Tibial artery (tissue), 4 donors: ENCODE measurements around the gene SNRPN.
"Not testable (repeated sequence)": the region's sequence is repeated elsewhere in the genome, so short reads cannot be mapped to it uniquely, and the experiment has no call there.

Source experiments
- DNase-seq, 2 donors: peaks; one replicate each; pipeline ENCODE4 v3.0.0-alpha.2; 2019
- H3K27ac ChIP-seq, 2 donors: fragments of 200-600 bp; sonication (generic) in 1 of 2; 1 replicate in 1 of 2; 2 replicates in 1 of 2; pipeline ENCODE4 v1.5.1; 2018 to 2019; ENCODE audit warnings: mild to moderate bottlenecking in 1 of 2
- H3K27me3 ChIP-seq, 2 donors: fragments of 200-600 bp; sonication (generic) in 1 of 2; one replicate each; pipeline versions ENCODE4 v1.5.1 to v1.6.0; 2016 to 2019
- H3K36me3 ChIP-seq, 3 donors: fragments of 200-600 bp; sonication (generic) in 2 of 3; one replicate each; pipeline ENCODE4 v1.5.1; 2016 to 2019; ENCODE audit warnings: mild to moderate bottlenecking in 2 of 3
- H3K4me1 ChIP-seq, 4 donors: fragments of 200-600 bp; sonication (generic) in 2 of 4; 1 replicate in 3 of 4; 2 replicates in 1 of 4; pipeline ENCODE4 v1.5.1; 2016 to 2019
- H3K4me3 ChIP-seq, 2 donors: fragments of 200-600 bp; sonication (generic) in 1 of 2; 1 replicate in 1 of 2; 2 replicates in 1 of 2; pipeline ENCODE4 v1.5.1; 2018 to 2019; ENCODE audit warnings: mild to moderate bottlenecking in 2 of 2
- H3K9me3 ChIP-seq, 3 donors: fragments of 200-600 bp; sonication (generic) in 1 of 3; one replicate each; pipeline ENCODE4 v1.5.1; 2016 to 2019
- intact Hi-C: fragments of 100-400 bp; cut with DNase I; formaldehyde crosslinking; loops from one replicate; pipeline ENCODE4 v1.15.0; 2023; ENCODE audit warnings: low total_unique reads
- TF ChIP-seq, protein P1 (sequence below), 2 experiments: fragments of 200-600 bp in 1 of 2; fragments of 450-650 bp in 1 of 2; IDR thresholded peaks; one replicate each; pipeline ENCODE4 v1.5.1; 2017 to 2019; ENCODE audit warnings: antibody characterized with exemption in 2 of 2, mild to moderate bottlenecking in 1 of 2, moderate library complexity in 1 of 2

Gene SNRPN

GRCh38 chr15:24971772-24972171, 17.0 kb downstream of the SNRPN start:
- Histone ChIP-seq H3K4me3 (no peak overlapping the region), H3K27ac (no peak overlapping the region), H3K27me3 (no peaks in the 10 kb centered on the region), H3K9me3 (peaks cover 0 to 51% (median 7%) of the 10 kb centered on the region in 3 donors), H3K36me3 (peaks cover 84 to 96% (median 86%) of the 10 kb centered on the region in 3 donors), H3K4me1 (no peaks in the 10 kb centered on the region)
- TF ChIP-seq, protein P1, sequence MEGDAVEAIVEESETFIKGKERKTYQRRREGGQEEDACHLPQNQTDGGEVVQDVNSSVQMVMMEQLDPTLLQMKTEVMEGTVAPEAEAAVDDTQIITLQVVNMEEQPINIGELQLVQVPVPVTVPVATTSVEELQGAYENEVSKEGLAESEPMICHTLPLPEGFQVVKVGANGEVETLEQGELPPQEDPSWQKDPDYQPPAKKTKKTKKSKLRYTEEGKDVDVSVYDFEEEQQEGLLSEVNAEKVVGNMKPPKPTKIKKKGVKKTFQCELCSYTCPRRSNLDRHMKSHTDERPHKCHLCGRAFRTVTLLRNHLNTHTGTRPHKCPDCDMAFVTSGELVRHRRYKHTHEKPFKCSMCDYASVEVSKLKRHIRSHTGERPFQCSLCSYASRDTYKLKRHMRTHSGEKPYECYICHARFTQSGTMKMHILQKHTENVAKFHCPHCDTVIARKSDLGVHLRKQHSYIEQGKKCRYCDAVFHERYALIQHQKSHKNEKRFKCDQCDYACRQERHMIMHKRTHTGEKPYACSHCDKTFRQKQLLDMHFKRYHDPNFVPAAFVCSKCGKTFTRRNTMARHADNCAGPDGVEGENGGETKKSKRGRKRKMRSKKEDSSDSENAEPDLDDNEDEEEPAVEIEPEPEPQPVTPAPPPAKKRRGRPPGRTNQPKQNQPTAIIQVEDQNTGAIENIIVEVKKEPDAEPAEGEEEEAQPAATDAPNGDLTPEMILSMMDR (IDR thresholded peaks at IDR 0.05) = no peak
- intact Hi-C loops = no loop called here
- DNase-seq = no peak

GRCh38 chr15:24972707-24973106, 17.9 kb downstream of the SNRPN start:
- H3K4me1 ChIP-seq, intact Hi-C loops, H3K27ac ChIP-seq, H3K4me3 ChIP-seq, H3K27me3 ChIP-seq, DNase-seq: not testable (repeated sequence)
- peaks cover 86 to 96% (median 86%) of the 10 kb centered on the region in 3 donors for H3K36me3 ChIP-seq
- peaks cover 0 to 51% (median 0%) of the 10 kb centered on the region in 3 donors for H3K9me3 ChIP-seq

- intact Hi-C loops = no loop called here
- no peaks in the 10 kb centered on the region for H3K27me3 ChIP-seq
- no peaks in the 10 kb centered on the region for H3K4me1 ChIP-seq
- no peak overlapping the region for H3K27ac ChIP-seq
- TF ChIP-seq, protein P1 (IDR thresholded peaks at IDR 0.05) = no peak
- no peak for DNase-seq
- H3K36me3 ChIP-seq = peaks cover 89 to 98% (median 94%) of the 10 kb centered on the region in 3 donors
- H3K9me3 ChIP-seq = peaks cover 0 to 69% (median 14%) of the 10 kb centered on the region in 3 donors
- no peak overlapping the region for H3K4me3 ChIP-seq
Measured at GRCh38 chr15:24976932-24977331, 22.1 kb downstream of the SNRPN start.

GRCh38 chr15:24977686-24978085, 22.9 kb downstream of the SNRPN start:
- no peak overlapping the region for H3K27ac ChIP-seq
- H3K9me3 ChIP-seq = peaks cover 0 to 74% (median 14%) of the 10 kb centered on the region in 3 donors
- H3K4me1 ChIP-seq = no peaks in the 10 kb centered on the region
- intact Hi-C loops = no loop called here
- peaks cover 94 to 100% (median 98%) of the 10 kb centered on the region in 3 donors for H3K36me3 ChIP-seq
- TF ChIP-seq, protein P1 (IDR thresholded peaks at IDR 0.05) = no peak
- H3K4me3 ChIP-seq = no peak overlapping the region
- DNase-seq = no peak
- no peaks in the 10 kb centered on the region for H3K27me3 ChIP-seq

DNA sequence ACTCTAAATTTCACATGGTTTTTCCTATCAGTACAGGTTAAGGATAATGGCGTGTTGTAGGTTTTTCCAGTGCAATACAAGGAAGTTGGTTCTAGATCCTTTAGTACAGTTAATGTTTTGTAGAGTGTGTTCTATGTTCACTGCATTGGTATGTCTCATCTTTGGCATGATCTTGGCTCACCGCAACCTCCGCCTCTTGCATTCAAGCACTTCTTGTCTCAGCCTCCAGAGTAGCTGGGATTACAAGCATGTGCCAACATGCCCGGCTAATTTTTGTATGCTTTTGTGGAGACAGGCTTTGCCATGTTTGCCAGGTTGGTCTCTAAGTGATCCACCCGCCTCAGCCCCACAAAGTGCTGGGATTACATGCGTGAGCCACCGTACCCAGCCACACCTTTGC, 30.4 kb downstream of the SNRPN start:
- intact Hi-C loops = no loop called here
- Histone ChIP-seq H3K27me3 (no peaks in the 10 kb centered on the region), H3K9me3 (peaks cover 0 to 83% (median 20%) of the 10 kb centered on the region in 3 donors)

GRCh38 chr15:24986653-24987052, 31.9 kb downstream of the SNRPN start:
- peaks cover 0 to 84% (median 13%) of the 10 kb centered on the region in 3 donors for H3K9me3 ChIP-seq
- intact Hi-C loops = no loop called here
- H3K27me3 ChIP-seq = no peaks in the 10 kb centered on the region
- DNase-seq = no peak
- peaks cover 71 to 98% (median 85%) of the 10 kb centered on the region in 3 donors for H3K36me3 ChIP-seq
- no peaks in the 10 kb centered on the region for H3K4me1 ChIP-seq
- H3K4me3 ChIP-seq = no peak overlapping the region
- no peak overlapping the region for H3K27ac ChIP-seq
- TF ChIP-seq, protein P1 (IDR thresholded peaks at IDR 0.05) = no peak

More for the DNA sequence above, 30.4 kb downstream of the SNRPN start:
- DNase-seq = no peak
- H3K36me3 ChIP-seq = peaks cover 79 to 99% (median 91%) of the 10 kb centered on the region in 3 donors
- no peak overlapping the region for H3K27ac ChIP-seq
- no peak overlapping the region for H3K4me3 ChIP-seq
- TF ChIP-seq, protein P1 (IDR thresholded peaks at IDR 0.05) = no peak
- no peaks in the 10 kb centered on the region for H3K4me1 ChIP-seq
